Activated naive CD8-positive, alpha-beta T cell treated with anti-CD3 and anti-CD28 coated beads for 36 hours (primary cell): Measurements from ENCODE around the gene AAGAB. TPM values are rescaled to one million over a fixed set of nuclear protein-coding genes. Genes with fewer than 3 reads are reported as not detected.

ENCODE experiments used
- DNase-seq: peaks from one replicate; pipeline ENCODE4 v3.0.0; 2021
- H3K27ac Mint-ChIP-seq: one replicate; pipeline ENCODE4 v1.8.0; 2022; ENCODE audit warnings: mild to moderate bottlenecking, moderate library complexity, mixed read lengths
- H3K27me3 Mint-ChIP-seq: one replicate; pipeline ENCODE4 v1.8.0; 2022; ENCODE audit warnings: mild to moderate bottlenecking, mixed read lengths
- H3K36me3 Mint-ChIP-seq: one replicate; pipeline ENCODE4 v1.8.0; 2021; ENCODE audit warnings: mild to moderate bottlenecking, mixed read lengths
- H3K4me1 Mint-ChIP-seq: one replicate; pipeline ENCODE4 v1.8.0; 2021; ENCODE audit warnings: mixed read lengths
- H3K4me3 Mint-ChIP-seq: one replicate; pipeline ENCODE4 v1.8.0; 2022; ENCODE audit warnings: mild to moderate bottlenecking, moderate library complexity, mixed read lengths
- H3K9me3 Mint-ChIP-seq: one replicate; pipeline ENCODE4 v1.8.0; 2022; ENCODE audit warnings: mixed read lengths
- total RNA-seq, 2 experiments: library from RNA; stranded (reverse); gene quantifications; one replicate each; pipeline ENCODE4 v1.2.3, GENCODE V29; 2021

The AAGAB gene
- total RNA-seq, 2 experiments from 2014 or later = 50.6 to 51.0 TPM

DNA sequence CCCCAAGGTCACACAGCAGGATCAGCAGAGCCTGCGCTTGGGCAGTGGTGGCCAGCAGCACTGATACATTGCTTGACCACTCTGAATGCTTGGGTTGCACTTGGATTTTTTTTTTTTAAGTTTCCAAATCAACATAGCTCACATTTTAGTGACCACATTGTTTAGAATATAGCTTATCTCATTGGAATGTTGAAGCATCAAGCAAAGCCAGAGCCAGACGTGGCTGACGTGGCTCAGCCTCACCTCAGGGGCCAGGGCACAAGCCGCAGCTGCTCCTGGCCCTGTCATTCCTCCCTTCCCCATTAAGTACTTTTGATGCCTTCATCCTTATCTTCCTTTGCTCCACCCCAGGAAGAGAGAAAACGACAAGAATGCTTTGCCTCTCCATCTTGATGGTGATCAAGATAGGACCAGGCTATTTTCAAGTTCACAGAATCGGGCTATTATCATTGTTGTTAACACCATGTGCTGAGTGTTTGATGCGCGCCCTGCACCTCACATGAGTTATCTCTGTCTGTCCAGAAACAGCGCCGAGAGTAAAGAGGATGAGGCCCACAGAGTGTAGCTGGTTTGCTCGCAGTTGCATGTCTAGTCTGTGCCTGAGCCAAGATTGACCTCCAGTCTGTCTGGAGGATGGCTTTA is 75.8 kb downstream of the AAGAB start:
- Mint-ChIP-seq H3K27me3 (no peaks in the 10 kb centered on the region), H3K4me3 (no peak overlapping the region), H3K27ac (no peak overlapping the region), H3K9me3 (no peaks in the 10 kb centered on the region), H3K36me3 (peaks cover 12% of the 10 kb centered on the region), H3K4me1 (peaks cover 25% of the 10 kb centered on the region)
- no peak for DNase-seq

DNA sequence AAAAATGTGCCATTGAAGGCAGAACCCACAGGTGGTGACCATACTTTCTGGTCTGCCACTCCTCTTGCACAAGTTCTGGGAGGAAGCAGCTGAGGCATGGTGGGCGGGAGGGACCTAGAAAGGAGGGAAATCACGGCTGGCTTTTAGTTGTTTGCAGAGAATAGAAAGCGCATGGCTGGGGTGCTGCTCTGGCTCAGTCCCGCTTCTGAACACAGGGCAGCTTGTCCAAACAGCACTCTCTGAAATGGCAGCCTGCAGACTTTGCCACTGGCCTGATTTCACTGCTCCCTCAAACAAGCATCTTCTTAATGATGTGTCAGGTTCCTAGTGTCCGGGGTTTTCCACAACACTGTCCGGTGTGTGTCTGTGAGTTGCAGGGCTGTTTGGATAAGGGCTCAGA is 76.7 kb downstream of the AAGAB start:
- no peak overlapping the region for H3K27ac Mint-ChIP-seq
- H3K9me3 Mint-ChIP-seq = no peaks in the 10 kb centered on the region
- no peak for DNase-seq
- no peak overlapping the region for H3K4me3 Mint-ChIP-seq
- H3K36me3 Mint-ChIP-seq = peaks cover 16% of the 10 kb centered on the region
- peaks cover 25% of the 10 kb centered on the region for H3K4me1 Mint-ChIP-seq
- H3K27me3 Mint-ChIP-seq = no peaks in the 10 kb centered on the region

DNA sequence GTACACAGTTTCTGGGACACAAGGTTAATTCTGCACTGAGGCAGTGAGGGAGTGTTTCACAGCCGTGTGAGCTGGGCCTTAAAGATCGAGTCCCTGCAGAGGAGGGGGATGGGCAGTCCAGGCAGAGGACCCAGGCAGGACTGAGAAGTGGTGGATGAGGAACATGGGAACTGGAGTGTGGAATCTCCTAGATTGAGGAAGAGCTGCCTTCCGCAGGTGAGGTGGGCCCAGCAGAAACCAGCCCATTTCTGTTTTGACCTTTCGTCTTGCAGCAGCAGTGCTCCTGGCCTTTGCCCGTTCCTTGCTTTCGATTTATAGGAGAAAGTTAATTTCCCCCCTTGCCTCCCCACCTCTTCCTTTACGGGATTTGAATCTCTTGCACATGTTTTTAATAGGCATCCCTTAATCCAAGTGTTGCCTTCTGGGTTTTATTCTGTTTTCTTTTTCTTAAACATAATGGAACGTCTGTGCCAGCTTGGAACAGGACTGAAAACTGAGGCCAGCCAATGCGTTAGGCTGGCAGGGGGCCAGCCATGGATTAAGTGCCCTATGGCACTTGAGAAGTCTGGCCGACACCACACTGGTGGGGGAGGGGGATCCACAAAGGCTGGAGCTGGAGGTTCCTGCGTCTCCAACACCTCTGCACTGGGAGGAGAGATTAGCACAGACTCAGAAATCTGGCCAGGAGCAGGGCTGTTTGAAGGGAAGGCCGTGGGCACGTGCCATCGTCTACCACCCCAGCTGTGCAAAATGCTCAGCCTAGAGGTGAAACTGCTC is 78.1 kb downstream of the AAGAB start:
- no peak overlapping the region for H3K27ac Mint-ChIP-seq
- no peak for DNase-seq
- no peaks in the 10 kb centered on the region for H3K27me3 Mint-ChIP-seq
- no peak overlapping the region for H3K4me3 Mint-ChIP-seq
- H3K9me3 Mint-ChIP-seq = no peaks in the 10 kb centered on the region
- H3K4me1 Mint-ChIP-seq = peaks cover 25% of the 10 kb centered on the region
- H3K36me3 Mint-ChIP-seq = peaks cover 17% of the 10 kb centered on the region

DNA sequence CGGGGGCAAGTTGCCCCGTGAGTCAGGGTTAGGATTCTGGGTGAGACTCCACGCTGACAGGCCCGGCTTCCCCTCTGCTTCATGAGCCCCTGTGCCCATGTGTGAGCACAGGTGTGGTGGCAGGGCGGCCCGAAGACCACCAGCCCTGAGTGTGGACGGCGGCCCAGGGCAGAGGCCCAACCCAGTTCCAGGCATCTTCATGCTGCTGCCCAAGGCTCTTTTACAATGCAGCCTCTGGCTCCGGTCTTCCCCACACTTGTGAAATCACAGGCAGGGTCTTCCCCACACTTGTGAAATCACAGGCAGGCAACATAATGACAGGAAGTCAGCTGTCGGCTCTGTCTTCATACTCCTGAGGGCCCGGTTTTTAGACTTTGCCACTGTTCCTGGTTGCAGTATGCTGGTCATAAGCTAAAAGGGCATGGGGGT is 78.8 kb downstream of the AAGAB start:
- peak overlapping the region; percentile 23 for H3K4me3 Mint-ChIP-seq
- no peaks in the 10 kb centered on the region for H3K27me3 Mint-ChIP-seq
- DNase-seq = peak; percentile 18
- peaks cover 20% of the 10 kb centered on the region for H3K36me3 Mint-ChIP-seq
- peaks cover 25% of the 10 kb centered on the region for H3K4me1 Mint-ChIP-seq
- H3K27ac Mint-ChIP-seq = peak overlapping the region; percentile 64
- no peaks in the 10 kb centered on the region for H3K9me3 Mint-ChIP-seq

DNA sequence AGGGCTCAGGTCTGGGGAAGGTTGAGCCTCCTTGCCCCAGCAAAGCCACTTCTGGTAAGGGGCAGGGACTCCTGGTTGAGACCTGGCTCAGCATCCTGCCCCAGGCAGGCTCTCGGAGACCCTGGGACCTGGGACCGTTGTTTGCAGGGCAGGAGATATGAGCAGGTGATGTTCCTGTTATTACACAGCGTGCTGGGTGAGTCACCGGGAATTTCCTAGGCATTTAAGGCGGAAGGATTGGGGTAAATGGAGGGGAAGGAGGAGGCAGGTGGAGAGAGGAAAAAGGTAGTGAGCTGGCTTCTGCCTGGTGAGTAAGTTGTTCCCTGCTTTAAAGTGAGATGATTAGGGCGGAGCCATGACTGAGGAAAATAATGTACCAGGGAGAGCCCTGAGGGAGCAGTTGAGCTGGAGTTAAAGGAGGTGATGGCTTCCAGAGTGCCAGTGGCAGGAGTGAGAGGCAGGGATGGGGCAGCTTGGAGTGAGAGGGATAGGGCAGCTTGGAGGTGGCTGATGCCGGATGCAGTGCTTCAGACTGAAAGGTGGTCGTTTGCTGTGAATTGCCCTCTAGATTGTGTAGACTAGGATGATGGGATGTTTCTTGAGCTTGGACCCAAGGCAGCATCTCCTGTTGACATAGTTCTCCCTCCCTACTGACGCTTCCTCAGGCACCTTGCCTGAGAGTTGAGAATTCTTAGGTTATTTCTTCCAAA is 79.4 kb downstream of the AAGAB start:
- Mint-ChIP-seq H3K4me1 (peaks cover 26% of the 10 kb centered on the region), H3K27me3 (no peaks in the 10 kb centered on the region), H3K4me3 (peak overlapping the region; percentile 23), H3K36me3 (peaks cover 20% of the 10 kb centered on the region), H3K27ac (peak overlapping the region; percentile 64), H3K9me3 (no peaks in the 10 kb centered on the region)
- DNase-seq = peak; percentile 18

DNA sequence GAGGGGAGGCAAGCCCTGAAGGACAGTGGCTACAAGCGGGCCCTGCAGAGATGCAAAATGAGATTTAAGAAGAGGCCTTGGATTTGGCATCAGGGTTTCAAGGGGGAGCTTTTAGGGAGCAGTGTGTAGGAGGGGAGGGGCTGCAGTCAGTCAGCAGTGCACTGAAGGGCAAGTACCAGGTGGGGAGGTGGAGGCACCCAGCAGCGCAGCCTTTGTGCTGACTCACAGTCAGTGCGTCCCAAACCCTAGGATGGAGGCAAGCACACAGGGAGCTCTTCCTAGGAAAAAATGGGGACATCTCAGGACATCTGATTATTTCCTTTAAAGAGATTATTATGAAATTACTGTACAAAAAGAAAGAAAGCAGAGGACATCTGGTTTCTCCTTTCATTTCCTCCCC is 80.0 kb downstream of the AAGAB start:
- Mint-ChIP-seq H3K27ac (peak overlapping the region; percentile 64), H3K4me1 (peaks cover 28% of the 10 kb centered on the region), H3K36me3 (peaks cover 18% of the 10 kb centered on the region), H3K4me3 (no peak overlapping the region), H3K27me3 (no peaks in the 10 kb centered on the region), H3K9me3 (no peaks in the 10 kb centered on the region)
- DNase-seq = no peak

DNA sequence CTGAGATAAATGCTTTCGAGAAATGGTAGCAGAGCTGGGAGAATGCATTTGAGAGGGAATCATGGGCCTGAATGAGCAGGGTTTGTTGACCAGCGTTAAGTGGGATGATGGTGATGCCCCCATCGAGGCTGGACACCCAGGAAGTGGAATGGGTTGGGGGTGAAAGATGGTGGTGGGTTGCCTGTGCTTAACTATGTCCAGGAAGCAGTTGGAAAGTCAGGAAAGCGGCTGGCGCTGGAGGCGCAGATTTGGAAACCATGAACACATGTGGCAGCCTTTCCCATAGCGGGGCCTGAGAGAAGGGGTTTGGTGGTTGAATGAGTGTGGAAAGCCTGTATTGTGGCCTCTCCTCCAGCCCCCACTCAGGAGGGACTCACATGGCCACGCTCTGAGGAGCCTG is 80.7 kb downstream of the AAGAB start:
- Mint-ChIP-seq H3K27me3 (no peaks in the 10 kb centered on the region), H3K9me3 (no peaks in the 10 kb centered on the region), H3K4me3 (no peak overlapping the region), H3K27ac (no peak overlapping the region), H3K4me1 (peaks cover 28% of the 10 kb centered on the region), H3K36me3 (peaks cover 16% of the 10 kb centered on the region)
- DNase-seq = no peak

DNA sequence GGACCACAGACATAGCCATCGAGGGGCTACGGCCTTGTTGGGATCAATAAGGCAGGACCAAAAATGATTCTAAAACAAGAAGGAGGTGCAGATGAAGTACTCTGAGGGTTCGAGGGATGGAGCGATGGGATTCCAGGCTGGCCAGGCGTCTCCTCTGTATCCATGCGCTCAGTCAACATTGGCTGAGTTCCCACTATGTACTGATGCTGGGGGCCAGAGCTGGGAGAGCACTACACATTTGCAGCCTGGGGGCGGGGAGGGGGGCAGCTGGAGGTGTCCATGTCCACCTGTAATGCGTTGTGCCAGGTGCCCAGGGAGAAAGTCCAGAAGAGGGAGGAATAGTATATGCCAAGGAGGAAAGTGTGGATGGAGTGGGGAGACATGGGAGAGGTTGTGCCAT is 81.5 kb downstream of the AAGAB start:
- Mint-ChIP-seq H3K4me3 (no peak overlapping the region), H3K4me1 (peaks cover 28% of the 10 kb centered on the region), H3K9me3 (no peaks in the 10 kb centered on the region), H3K27me3 (no peaks in the 10 kb centered on the region), H3K27ac (no peak overlapping the region), H3K36me3 (peaks cover 18% of the 10 kb centered on the region)
- no peak for DNase-seq

DNA sequence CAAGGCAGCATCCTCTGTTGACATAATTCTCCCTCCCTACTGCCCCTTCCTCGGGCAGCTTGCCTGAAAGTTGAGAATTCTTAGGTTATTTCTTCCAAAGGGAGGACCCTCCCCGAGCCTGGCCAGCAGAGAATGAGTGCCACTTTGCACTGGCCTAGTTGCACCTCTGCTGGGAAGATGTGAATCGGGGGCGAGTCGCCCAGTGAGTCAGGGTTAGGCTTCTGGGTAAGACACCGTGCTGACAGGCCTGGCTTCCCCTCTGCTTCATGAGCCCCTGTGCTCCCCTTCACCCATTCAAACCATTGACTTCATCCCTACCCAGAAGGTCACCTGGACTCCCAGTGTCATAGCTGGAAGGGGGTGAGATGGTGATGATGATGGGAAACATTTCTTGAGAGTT is 82.3 kb downstream of the AAGAB start:
- Mint-ChIP-seq H3K27me3 (no peaks in the 10 kb centered on the region), H3K9me3 (no peaks in the 10 kb centered on the region), H3K4me3 (no peak overlapping the region), H3K36me3 (peaks cover 18% of the 10 kb centered on the region), H3K27ac (no peak overlapping the region), H3K4me1 (peaks cover 28% of the 10 kb centered on the region)
- DNase-seq = no peak

DNA sequence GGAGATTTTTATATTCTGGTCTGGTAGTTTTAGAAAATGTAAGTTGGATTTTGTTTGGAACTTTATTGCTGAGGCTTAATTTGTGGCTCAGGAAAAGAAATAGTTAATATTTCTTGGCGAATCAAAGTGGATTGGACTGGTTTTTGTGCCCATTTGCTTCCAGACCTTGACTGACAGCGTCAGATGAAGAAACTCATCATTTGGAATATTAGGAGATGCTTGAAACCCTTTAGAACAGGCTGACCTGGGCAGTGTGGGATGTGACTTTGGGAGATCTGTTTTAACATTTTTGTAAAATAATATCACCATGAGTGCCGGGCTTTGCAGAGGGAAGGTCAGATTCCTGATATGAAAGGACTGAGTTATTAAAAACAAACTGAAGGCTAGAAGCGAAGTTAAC is 83.0 kb downstream of the AAGAB start:
- Mint-ChIP-seq H3K36me3 (peaks cover 18% of the 10 kb centered on the region), H3K27me3 (no peaks in the 10 kb centered on the region), H3K4me1 (peaks cover 27% of the 10 kb centered on the region), H3K27ac (no peak overlapping the region), H3K4me3 (no peak overlapping the region), H3K9me3 (no peaks in the 10 kb centered on the region)
- no peak for DNase-seq

DNA sequence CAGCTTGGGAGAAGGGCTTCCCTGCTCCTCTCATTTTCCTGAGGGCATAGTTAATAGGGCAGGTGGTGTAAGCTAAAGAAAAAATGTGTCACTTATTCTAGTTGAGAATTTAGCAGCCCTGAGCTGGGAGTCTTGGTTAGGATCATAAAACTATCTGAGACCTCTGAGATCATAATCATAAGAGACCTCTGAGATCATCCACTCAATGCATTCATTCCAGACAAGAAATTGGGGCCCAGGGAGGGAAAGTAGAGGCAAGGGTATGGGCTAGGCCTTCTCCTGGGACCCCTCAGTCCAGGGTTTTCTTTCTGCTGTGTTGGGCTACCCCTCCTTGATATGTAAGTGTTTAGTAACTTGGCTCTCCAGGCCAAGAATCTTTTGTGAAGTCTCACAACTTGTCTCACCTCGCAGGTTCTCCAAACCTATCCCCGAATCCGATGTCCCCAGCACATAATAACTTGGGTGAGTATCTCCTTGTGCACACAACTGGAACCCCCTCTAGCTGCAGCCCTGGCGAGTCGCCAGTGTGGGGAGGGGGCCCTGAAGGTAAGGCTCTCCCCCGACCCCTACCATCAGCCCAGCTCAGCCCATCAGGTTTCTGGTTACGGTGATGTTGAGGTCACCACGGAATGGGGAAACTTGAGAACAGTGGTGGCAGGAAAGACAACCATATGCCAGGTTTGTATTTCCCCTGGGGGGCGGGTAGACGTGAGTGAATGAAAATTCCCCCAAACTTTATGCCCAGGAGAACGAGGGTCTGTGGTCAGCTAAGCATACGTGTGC is 84.1 kb downstream of the AAGAB start:
- no peaks in the 10 kb centered on the region for H3K27me3 Mint-ChIP-seq
- H3K9me3 Mint-ChIP-seq = no peaks in the 10 kb centered on the region
- H3K4me1 Mint-ChIP-seq = peaks cover 16% of the 10 kb centered on the region
- no peak overlapping the region for H3K4me3 Mint-ChIP-seq
- H3K27ac Mint-ChIP-seq = no peak overlapping the region
- no peak for DNase-seq
- H3K36me3 Mint-ChIP-seq = peaks cover 17% of the 10 kb centered on the region

DNA sequence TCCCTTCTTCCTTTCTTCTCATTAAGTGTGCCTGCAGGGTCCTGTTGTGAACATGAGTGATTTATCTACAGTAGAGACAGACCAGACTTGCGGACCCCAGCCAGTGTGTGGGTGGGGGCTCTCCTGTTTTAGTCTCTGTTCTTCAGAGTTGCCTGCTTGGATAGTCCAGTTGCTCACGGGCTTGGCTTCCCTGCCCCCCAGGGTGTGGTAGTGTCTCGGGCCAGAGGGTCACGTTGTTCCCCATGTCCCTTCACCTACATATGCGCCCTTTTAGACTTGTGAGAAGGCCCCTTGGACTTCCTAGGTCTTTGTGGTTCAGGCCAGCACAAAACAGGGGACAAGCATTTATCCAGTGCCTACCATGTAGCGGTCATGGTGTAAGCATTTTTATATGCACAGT is 85.8 kb downstream of the AAGAB start:
- H3K4me1 Mint-ChIP-seq = peaks cover 6% of the 10 kb centered on the region
- no peak for DNase-seq
- H3K27me3 Mint-ChIP-seq = no peaks in the 10 kb centered on the region
- H3K36me3 Mint-ChIP-seq = peaks cover 13% of the 10 kb centered on the region
- H3K27ac Mint-ChIP-seq = no peak overlapping the region
- no peak overlapping the region for H3K4me3 Mint-ChIP-seq
- H3K9me3 Mint-ChIP-seq = no peaks in the 10 kb centered on the region

DNA sequence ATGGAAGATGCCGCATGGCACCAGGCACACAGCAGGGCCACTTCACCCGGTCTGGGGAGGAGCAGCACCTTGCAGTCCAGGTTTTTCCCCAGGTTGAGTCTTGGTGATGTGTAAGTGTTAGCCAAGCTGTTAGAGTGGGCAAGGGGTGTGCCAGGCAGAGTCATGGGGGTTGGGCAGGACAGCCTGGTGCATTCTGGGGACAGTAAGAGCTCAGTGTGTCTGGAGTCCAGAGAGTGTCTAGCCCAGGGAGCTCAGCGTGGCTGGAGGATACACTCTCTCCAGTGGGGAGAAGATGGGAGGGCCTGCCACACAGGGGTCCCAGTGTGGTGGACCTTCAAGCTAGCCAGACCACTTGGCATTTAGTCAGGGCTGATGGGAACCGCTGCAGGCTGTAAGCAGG is 87.4 kb downstream of the AAGAB start:
- Mint-ChIP-seq H3K36me3 (peaks cover 7% of the 10 kb centered on the region), H3K27me3 (no peaks in the 10 kb centered on the region), H3K4me1 (peaks cover 8% of the 10 kb centered on the region), H3K9me3 (no peaks in the 10 kb centered on the region), H3K4me3 (no peak overlapping the region), H3K27ac (no peak overlapping the region)
- no peak for DNase-seq

DNA sequence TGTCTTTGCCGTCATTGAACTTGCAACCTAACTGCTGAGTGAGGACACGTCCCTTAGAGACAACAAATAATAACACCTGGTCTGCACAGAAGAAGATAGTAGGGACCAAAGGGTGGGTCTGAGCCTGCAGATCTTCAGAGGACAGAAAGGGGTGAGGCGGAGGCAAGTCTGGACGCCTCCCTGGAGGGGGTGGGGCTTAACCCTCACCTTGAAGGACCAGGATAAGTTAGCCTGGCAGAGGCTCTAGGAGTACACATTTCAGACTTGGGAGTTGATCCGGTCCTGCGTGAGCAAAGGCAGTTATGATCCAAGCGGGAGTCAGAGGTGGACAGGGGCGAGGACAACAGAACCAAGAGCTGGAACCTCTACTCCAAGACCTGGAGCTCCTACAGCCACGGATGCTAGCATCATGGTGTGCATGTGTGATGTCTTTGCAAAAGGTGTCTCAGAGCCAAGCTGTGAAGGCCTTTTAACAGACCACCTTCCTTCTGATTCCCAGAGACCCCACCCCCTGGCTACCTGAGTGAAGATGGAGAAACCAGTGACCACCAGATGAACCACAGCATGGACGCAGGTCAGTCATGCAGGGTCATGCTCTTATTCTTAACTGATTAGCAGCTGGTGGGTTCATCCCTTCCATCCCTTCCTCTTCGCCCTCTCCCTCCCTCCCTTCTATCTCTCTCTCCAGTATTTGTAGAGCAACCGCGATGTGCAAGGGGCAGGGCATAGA is 88.0 kb downstream of the AAGAB start:
- Mint-ChIP-seq H3K27me3 (no peaks in the 10 kb centered on the region), H3K36me3 (peaks cover 7% of the 10 kb centered on the region), H3K27ac (no peak overlapping the region), H3K4me1 (peaks cover 8% of the 10 kb centered on the region), H3K4me3 (no peak overlapping the region), H3K9me3 (no peaks in the 10 kb centered on the region)
- no peak for DNase-seq
